Vagina (tissue), 2 donors: ENCODE results near the gene RAB9B.

Experiments
- CTCF ChIP-seq, 3 experiments: fragments of 450-650 bp in 2 of 3; fragments of 200-600 bp in 1 of 3; sonication (generic) in 1 of 3; IDR thresholded peaks; one replicate each; pipeline ENCODE4 v1.5.1; 2017 to 2019; ENCODE audit warnings: antibody characterized with exemption in 3 of 3, mild to moderate bottlenecking in 2 of 3, moderate library complexity in 2 of 3
- POLR2A ChIP-seq, 2 donors: fragments of 450-650 bp; IDR thresholded peaks; one replicate each; pipeline ENCODE4 v1.6.1; 2017; ENCODE audit warnings: antibody characterized with exemption in 2 of 2, mild to moderate bottlenecking in 2 of 2, moderate library complexity in 2 of 2
- POLR2AphosphoS5 ChIP-seq, 2 donors: sonication (generic); formaldehyde crosslinking; IDR thresholded peaks; one replicate each; pipeline ENCODE4 v1.9.0; 2017; ENCODE audit warnings: antibody characterized with exemption in 2 of 2, mild to moderate bottlenecking in 2 of 2, low read depth in 1 of 2; ENCODE audit not compliant: insufficient read depth in 1 of 2

- TF ChIP-seq POLR2A (IDR thresholded peaks at IDR 0.05) (no peak), CTCF (IDR thresholded peaks at IDR 0.05) (no peak), POLR2AphosphoS5 (IDR thresholded peaks at IDR 0.05; ENCODE audit: insufficient read depth in 1 of 2, low read depth in 1 of 2) (no peak)
Observed at GRCh38 chrX:103781706-103782105, 50.4 kb downstream of the RAB9B start.
